ENCODE data around the gene ELF1.
"Not testable (repeated sequence)": the region's sequence is repeated elsewhere in the genome, so short reads cannot be mapped to it uniquely, and the experiment has no call there.

ELF1 gene

GRCh38 chr13:40931719-40932118 is 87.4 kb downstream of the ELF1 start:
- no peak for DNase-seq

- DNase-seq, result not testable (repeated sequence)
These were observed 89.2 kb downstream of the ELF1 start for GRCh38 chr13:40929883-40930282.

GRCh38 chr13:40928980-40929379 is 90.1 kb downstream of the ELF1 start:
- no peak for DNase-seq

GRCh38 chr13:40927929-40928328 is 91.2 kb downstream of the ELF1 start:
- DNase-seq, result no peak

GRCh38 chr13:40923867-40924266 is 95.2 kb downstream of the ELF1 start:
- no peak for DNase-seq

GRCh38 chr13:40922437-40923040 is 96.6 kb downstream of the ELF1 start:
- DNase-seq, result no peak

- DNase-seq, result no peak
These were observed 98.3 kb downstream of the ELF1 start for GRCh38 chr13:40920826-40921225.

- DNase-seq, result not testable (repeated sequence)
These were observed 99.2 kb downstream of the ELF1 start for GRCh38 chr13:40919901-40920300.

- DNase-seq, result no peak
These were observed 102.7 kb downstream of the ELF1 start for GRCh38 chr13:40916207-40916998.

GRCh38 chr13:40914863-40915262 is 104.3 kb downstream of the ELF1 start:
- not testable (repeated sequence) for DNase-seq

GRCh38 chr13:40911341-40911740 is 107.8 kb downstream of the ELF1 start:
- DNase-seq, result no peak

GRCh38 chr13:40910324-40911050 is 108.6 kb downstream of the ELF1 start:
- no peak for DNase-seq

GRCh38 chr13:40909541-40910200 is 109.4 kb downstream of the ELF1 start:
- DNase-seq, result not testable (repeated sequence)

GRCh38 chr13:40908546-40908945 is 110.6 kb downstream of the ELF1 start:
- DNase-seq, result no peak

GRCh38 chr13:40901032-40901431 is 118.1 kb downstream of the ELF1 start:
- DNase-seq, result not testable (repeated sequence)

GRCh38 chr13:40900568-40900967 is 118.5 kb downstream of the ELF1 start:
- not testable (repeated sequence) for DNase-seq

GRCh38 chr13:40897053-40897452 is 122.1 kb downstream of the ELF1 start:
- no peak for DNase-seq

- DNase-seq, result no peak
These were observed 123.6 kb downstream of the ELF1 start for GRCh38 chr13:40895227-40896184.

GRCh38 chr13:40893573-40893972 is 125.5 kb downstream of the ELF1 start:
- DNase-seq, result not testable (repeated sequence)

- DNase-seq, result no peak
These were observed 133.1 kb downstream of the ELF1 start for GRCh38 chr13:40886017-40886416.

GRCh38 chr13:40884175-40884574 is 134.9 kb downstream of the ELF1 start:
- not testable (repeated sequence) for DNase-seq

All from CD4-positive, alpha-beta T cell treated with Interleukin-4 for 4 hours (primary cell).